ENCODE data around the gene COL11A2. TPM values are rescaled to one million over a fixed set of nuclear protein-coding genes. Genes with fewer than 3 reads are reported as not detected.

The COL11A2 gene
- total and polyA plus RNA-seq, 2 donors (not counting 3 experiments of a cell fraction or from before 2014, with no cell fraction given) = 0.65 to 1.3 TPM

GRCh38 chr6:33126101-33126714 lies 66.1 kb downstream of the COL11A2 start:
- Histone ChIP-seq H3K27me3 (ENCODE audit: control insufficient read depth in 2 of 2, insufficient read depth in 2 of 2, low read length in 2 of 2) (peaks cover 21 to 31% of the 10 kb centered on the region in 2 experiments), H3K4me3 (replicated peaks in 1 of 3; ENCODE audit: insufficient read depth in 1 of 3, low read depth in 1 of 3, low read length in 3 of 3) (no peak overlapping the region), H4K20me1 (replicated peaks; ENCODE audit: control insufficient read depth, extremely low read depth, insufficient read depth, low read length) (no peaks in the 10 kb centered on the region), H3K4me2 (ENCODE audit: insufficient read depth, low read length) (no peak overlapping the region), H3K9ac (replicated peaks; ENCODE audit: extremely low read depth, insufficient read depth, low read length) (no peak overlapping the region), H3K36me3 (ENCODE audit: control insufficient read depth in 2 of 2, extremely low read depth in 1 of 2, insufficient read depth in 2 of 2, low read length in 2 of 2) (no peaks in the 10 kb centered on the region), H2AFZ (ENCODE audit: low read depth, low read length) (no peak overlapping the region), H3K27ac (ENCODE audit: insufficient read depth, low read depth, low read length) (no peak overlapping the region), H3K79me2 (ENCODE audit: control insufficient read depth, insufficient read depth, low read length) (no peaks in the 10 kb centered on the region), H3K4me1 (ENCODE audit: control insufficient read depth, extremely low read depth, insufficient read depth, low read length) (no peaks in the 10 kb centered on the region), H3K9me1 (replicated peaks; ENCODE audit: control insufficient read depth, extremely low read depth, insufficient read depth, low read length) (no peaks in the 10 kb centered on the region), H3K9me3 (replicated peaks; ENCODE audit: control insufficient read depth, insufficient read depth, low read length) (no peaks in the 10 kb centered on the region)
- no peak for TF ChIP-seq GATA2 (IDR thresholded peaks at IDR 0.05; ENCODE audit: insufficient read depth, insufficient read length, low read depth, low read length)
- TF ChIP-seq, protein P1, sequence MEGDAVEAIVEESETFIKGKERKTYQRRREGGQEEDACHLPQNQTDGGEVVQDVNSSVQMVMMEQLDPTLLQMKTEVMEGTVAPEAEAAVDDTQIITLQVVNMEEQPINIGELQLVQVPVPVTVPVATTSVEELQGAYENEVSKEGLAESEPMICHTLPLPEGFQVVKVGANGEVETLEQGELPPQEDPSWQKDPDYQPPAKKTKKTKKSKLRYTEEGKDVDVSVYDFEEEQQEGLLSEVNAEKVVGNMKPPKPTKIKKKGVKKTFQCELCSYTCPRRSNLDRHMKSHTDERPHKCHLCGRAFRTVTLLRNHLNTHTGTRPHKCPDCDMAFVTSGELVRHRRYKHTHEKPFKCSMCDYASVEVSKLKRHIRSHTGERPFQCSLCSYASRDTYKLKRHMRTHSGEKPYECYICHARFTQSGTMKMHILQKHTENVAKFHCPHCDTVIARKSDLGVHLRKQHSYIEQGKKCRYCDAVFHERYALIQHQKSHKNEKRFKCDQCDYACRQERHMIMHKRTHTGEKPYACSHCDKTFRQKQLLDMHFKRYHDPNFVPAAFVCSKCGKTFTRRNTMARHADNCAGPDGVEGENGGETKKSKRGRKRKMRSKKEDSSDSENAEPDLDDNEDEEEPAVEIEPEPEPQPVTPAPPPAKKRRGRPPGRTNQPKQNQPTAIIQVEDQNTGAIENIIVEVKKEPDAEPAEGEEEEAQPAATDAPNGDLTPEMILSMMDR (IDR thresholded peaks at IDR 0.05; ENCODE audit: extremely low read depth in 1 of 2, insufficient read depth in 1 of 2, low read depth in 1 of 2, low read length in 2 of 2) = peak; percentile 74 to 83
- TF ChIP-seq FOS (IDR thresholded peaks at IDR 0.05; ENCODE audit: borderline replicate concordance, insufficient read depth, low read length) = no peak
- TF ChIP-seq POLR2A (IDR thresholded peaks at IDR 0.05; ENCODE audit: low read depth, low read length) = no peak
- TF ChIP-seq JUN (IDR thresholded peaks at IDR 0.05; ENCODE audit: borderline replicate concordance, insufficient read depth, insufficient read length, low read depth) = no peak
- BruUV-seq (replicated peaks) = no TSS peak
- ChIA-PET CTCF (interaction anchor here (0.6 to 4.3 kb wide), 36 partner anchors 10 to 240 kb away, joined by 3 to 55 read pairs (median 4); partner anchors contain the start of genes HLA-DMA, HLA-DOA and HLA-DPB1), POLR2A (no interaction called here)
- intact Hi-C loops (cut with micrococcal nuclease) = no loop called here
- dilution Hi-C loops (cut with MboI; ENCODE audit: extremely low pct_ligation_motif_present, low sequenced_read_pairs) = no loop called here
- DNase-seq (ENCODE audit: low read depth, low spot score) = peak; percentile 45
- peak; percentile 68 for FAIRE-seq

Measured in endothelial cell of umbilical vein (primary cell).